Erythroblast (primary cell): ENCODE measurements around the gene HECTD3.

Experiments
- GATA1 ChIP-seq: IDR thresholded peaks from 2 replicates; pipeline ENCODE4 v1.6.1; 2011; ENCODE audit warnings: low read depth, mild to moderate bottlenecking, control low read depth, low read length, moderate library complexity
- POLR2A ChIP-seq: IDR thresholded peaks from 2 replicates; pipeline ENCODE4 v1.6.1; 2011; ENCODE audit warnings: mild to moderate bottlenecking, low read length

DNA sequence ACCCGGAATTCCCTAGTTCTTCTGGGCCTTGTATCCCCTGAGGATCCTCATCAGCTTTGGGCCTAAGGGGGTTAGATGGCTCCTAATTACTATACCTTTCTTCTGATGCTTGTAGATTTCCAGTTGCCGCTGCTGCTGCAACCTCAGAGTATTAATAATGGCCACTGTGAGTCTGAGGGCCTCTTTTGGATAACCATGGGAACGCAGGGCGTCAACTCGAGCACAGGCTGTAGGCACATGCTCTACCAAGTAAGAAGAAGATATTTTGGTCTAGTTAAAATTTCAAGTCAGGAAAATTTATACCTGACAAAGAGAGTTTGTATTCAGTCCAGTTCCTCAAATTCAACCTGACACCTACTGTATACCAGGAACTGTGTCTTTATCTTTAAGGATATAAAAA lies 29.2 kb upstream of the HECTD3 start:
- TF ChIP-seq POLR2A (no peak), GATA1 (no peak)
